ENCODE measurements around the gene PLD1.
A peak's percentile ranks its signal among the peaks of the same experiment; 100 is the strongest.

GRCh38 chr3:171838218-171838720, 28.0 kb upstream of the PLD1 start:
- TF ChIP-seq, protein P1, sequence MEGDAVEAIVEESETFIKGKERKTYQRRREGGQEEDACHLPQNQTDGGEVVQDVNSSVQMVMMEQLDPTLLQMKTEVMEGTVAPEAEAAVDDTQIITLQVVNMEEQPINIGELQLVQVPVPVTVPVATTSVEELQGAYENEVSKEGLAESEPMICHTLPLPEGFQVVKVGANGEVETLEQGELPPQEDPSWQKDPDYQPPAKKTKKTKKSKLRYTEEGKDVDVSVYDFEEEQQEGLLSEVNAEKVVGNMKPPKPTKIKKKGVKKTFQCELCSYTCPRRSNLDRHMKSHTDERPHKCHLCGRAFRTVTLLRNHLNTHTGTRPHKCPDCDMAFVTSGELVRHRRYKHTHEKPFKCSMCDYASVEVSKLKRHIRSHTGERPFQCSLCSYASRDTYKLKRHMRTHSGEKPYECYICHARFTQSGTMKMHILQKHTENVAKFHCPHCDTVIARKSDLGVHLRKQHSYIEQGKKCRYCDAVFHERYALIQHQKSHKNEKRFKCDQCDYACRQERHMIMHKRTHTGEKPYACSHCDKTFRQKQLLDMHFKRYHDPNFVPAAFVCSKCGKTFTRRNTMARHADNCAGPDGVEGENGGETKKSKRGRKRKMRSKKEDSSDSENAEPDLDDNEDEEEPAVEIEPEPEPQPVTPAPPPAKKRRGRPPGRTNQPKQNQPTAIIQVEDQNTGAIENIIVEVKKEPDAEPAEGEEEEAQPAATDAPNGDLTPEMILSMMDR (IDR thresholded peaks at IDR 0.05; ENCODE audit: low read depth, low read length, missing input control): no peak
- TF ChIP-seq ATF3 (IDR thresholded peaks at IDR 0.05): peak; percentile 72
- TF ChIP-seq SP1 (IDR thresholded peaks at IDR 0.05): peak; percentile 71
- TF ChIP-seq, protein P2, sequence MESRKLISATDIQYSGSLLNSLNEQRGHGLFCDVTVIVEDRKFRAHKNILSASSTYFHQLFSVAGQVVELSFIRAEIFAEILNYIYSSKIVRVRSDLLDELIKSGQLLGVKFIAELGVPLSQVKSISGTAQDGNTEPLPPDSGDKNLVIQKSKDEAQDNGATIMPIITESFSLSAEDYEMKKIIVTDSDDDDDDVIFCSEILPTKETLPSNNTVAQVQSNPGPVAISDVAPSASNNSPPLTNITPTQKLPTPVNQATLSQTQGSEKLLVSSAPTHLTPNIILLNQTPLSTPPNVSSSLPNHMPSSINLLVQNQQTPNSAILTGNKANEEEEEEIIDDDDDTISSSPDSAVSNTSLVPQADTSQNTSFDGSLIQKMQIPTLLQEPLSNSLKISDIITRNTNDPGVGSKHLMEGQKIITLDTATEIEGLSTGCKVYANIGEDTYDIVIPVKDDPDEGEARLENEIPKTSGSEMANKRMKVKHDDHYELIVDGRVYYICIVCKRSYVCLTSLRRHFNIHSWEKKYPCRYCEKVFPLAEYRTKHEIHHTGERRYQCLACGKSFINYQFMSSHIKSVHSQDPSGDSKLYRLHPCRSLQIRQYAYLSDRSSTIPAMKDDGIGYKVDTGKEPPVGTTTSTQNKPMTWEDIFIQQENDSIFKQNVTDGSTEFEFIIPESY (IDR thresholded peaks at IDR 0.05): no peak
